Stomach (tissue), 9 donors: Measurements from ENCODE around the gene ELF5. TPM values are rescaled to one million over a fixed set of nuclear protein-coding genes. Genes with fewer than 3 reads are reported as not detected.

Source experiments
- DNase-seq, 2 donors: peaks; one replicate each; pipeline versions ENCODE4 v3.0.0 to v3.0.0-alpha.2; 2013 to 2019
- H3K27ac ChIP-seq, 5 donors: fragments of 200-600 bp in 4 of 5; sonication (generic) in 4 of 5; one replicate each; pipeline ENCODE4 v1.5.1; 2013 to 2019; ENCODE audit warnings: mild to moderate bottlenecking in 1 of 5, moderate library complexity in 1 of 5
- H3K27me3 ChIP-seq, 3 donors: fragments of 200-600 bp; sonication (generic); one replicate each; pipeline ENCODE4 v1.5.1; 2017 to 2019; ENCODE audit warnings: mixed run types in 1 of 3
- H3K36me3 ChIP-seq, 4 donors: fragments of 200-600 bp; sonication (generic); 1 replicate in 3 of 4; 2 replicates in 1 of 4; pipeline ENCODE4 v1.5.1; 2016 to 2019
- H3K4me1 ChIP-seq, 4 donors: fragments of 200-600 bp; sonication (generic); one replicate each; pipeline ENCODE4 v1.5.1; 2016 to 2019
- H3K4me3 ChIP-seq, 4 donors: fragments of 200-600 bp; sonication (generic) in 3 of 4; one replicate each; pipeline ENCODE4 v1.5.1; 2016 to 2019; ENCODE audit warnings: mild to moderate bottlenecking in 1 of 4
- H3K9me3 ChIP-seq, 4 donors: fragments of 200-600 bp; sonication (generic); one replicate each; pipeline ENCODE4 v1.5.1; 2016 to 2019
- EP300 ChIP-seq: sonication (generic); formaldehyde crosslinking; IDR thresholded peaks from one replicate; pipeline ENCODE4 v1.6.1; 2017; ENCODE audit warnings: antibody characterized with exemption
- POLR2A ChIP-seq, 4 donors: fragments of 450-650 bp; IDR thresholded peaks; one replicate each; pipeline ENCODE4 v1.6.1; 2016; ENCODE audit warnings: antibody characterized with exemption in 4 of 4, control low read depth in 2 of 4, mild to moderate bottlenecking in 1 of 4, moderate library complexity in 1 of 4
- POLR2AphosphoS5 ChIP-seq, 3 donors: sonication (generic); formaldehyde crosslinking; IDR thresholded peaks; one replicate each; pipeline ENCODE4 v1.6.1; 2016; ENCODE audit warnings: antibody characterized with exemption in 3 of 3
- WGBS, 5 donors: extraction: QIAGEN DNeasy Blood & Tissue Kit in 3 of 5; methylation state at CpG; one replicate each; pipeline versions ENCODE4 v1.1.5 to v1.1.7; 2013 to 2018; 5-methylcytosine and 5-hydroxymethylcytosine counted together
- intact Hi-C: fragments of 100-400 bp; cut with DNase I; formaldehyde crosslinking; loops from one replicate; pipeline ENCODE4 v1.15.1; 2023; ENCODE audit warnings: low total_unique reads
- polyA plus RNA-seq, 3 donors: library from polyadenylated mRNA; stranded (reverse); fragments of 200-250 nt; gene quantifications; one replicate each; pipeline ENCODE4 v1.2.3, GENCODE V29; 2013
- total RNA-seq, 5 donors: library from RNA; depleted of rRNA; stranded (reverse); fragments of >200 nt; gene quantifications; one replicate each; pipeline versions ENCODE4 v1.1.0 to v1.2.3, GENCODE V29; 2014 to 2016
- TF ChIP-seq, protein P1 (sequence below), 7 experiments: fragments of 450-650 bp in 4 of 7; fragments of 200-600 bp in 3 of 7; sonication (generic) in 3 of 7; IDR thresholded peaks; one replicate each; pipeline ENCODE4 v1.5.1; 2016 to 2019; ENCODE audit warnings: antibody characterized with exemption in 7 of 7, control low read depth in 2 of 7, mild to moderate bottlenecking in 1 of 7
- donor health status: healthy with polysubstance abuse.
- donor health status: Bipolar disorder and iron deficiency.
- donor health status: healthy.

The ELF5 gene
- total and polyA plus RNA-seq, 8 donors: 0.19 to 0.78 (median 0.55) TPM; not detected in 5

DNA sequence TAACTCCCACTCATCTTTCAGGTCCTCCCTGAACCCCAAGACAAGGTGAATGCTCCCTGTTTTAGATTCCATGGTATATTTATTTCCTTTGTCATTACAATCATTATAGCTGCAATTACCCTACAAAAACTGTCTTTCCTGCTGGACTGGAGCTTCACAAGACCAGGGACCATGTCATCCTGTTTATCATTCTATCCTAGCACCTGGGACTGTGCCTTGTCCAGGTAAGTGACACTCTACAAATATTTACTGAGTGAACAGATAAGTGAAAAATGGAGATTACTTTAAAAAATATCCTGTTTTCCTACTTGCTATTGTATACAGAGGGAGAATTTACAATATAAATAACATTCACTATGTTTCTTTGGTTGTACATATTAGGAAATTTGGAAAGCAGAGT is 22.5 kb upstream of the ELF5 start:
- no peak overlapping the region for H3K4me3 ChIP-seq
- intact Hi-C loops: no loop called here
- H3K9me3 ChIP-seq: peaks cover 0 to 14% (median 10%) of the 10 kb centered on the region in 4 donors
- H3K27ac ChIP-seq: no peak overlapping the region
- no peak for DNase-seq
- peaks cover 0 to 20% (median 0%) of the 10 kb centered on the region in 3 donors for H3K27me3 ChIP-seq
- no peaks in the 10 kb centered on the region for H3K36me3 ChIP-seq
- TF ChIP-seq POLR2AphosphoS5 (IDR thresholded peaks at IDR 0.05) (no peak), POLR2A (IDR thresholded peaks at IDR 0.05) (no peak), EP300 (no peak)
- TF ChIP-seq, protein P1, sequence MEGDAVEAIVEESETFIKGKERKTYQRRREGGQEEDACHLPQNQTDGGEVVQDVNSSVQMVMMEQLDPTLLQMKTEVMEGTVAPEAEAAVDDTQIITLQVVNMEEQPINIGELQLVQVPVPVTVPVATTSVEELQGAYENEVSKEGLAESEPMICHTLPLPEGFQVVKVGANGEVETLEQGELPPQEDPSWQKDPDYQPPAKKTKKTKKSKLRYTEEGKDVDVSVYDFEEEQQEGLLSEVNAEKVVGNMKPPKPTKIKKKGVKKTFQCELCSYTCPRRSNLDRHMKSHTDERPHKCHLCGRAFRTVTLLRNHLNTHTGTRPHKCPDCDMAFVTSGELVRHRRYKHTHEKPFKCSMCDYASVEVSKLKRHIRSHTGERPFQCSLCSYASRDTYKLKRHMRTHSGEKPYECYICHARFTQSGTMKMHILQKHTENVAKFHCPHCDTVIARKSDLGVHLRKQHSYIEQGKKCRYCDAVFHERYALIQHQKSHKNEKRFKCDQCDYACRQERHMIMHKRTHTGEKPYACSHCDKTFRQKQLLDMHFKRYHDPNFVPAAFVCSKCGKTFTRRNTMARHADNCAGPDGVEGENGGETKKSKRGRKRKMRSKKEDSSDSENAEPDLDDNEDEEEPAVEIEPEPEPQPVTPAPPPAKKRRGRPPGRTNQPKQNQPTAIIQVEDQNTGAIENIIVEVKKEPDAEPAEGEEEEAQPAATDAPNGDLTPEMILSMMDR (IDR thresholded peaks at IDR 0.05): no peak
- no peaks in the 10 kb centered on the region for H3K4me1 ChIP-seq

GRCh38 chr11:34534826-34535225 is 21.2 kb upstream of the ELF5 start:
- Histone ChIP-seq H3K36me3 (no peaks in the 10 kb centered on the region), H3K4me3 (no peak overlapping the region), H3K9me3 (peaks cover 0 to 14% (median 10%) of the 10 kb centered on the region in 4 donors), H3K27ac (no peak overlapping the region), H3K4me1 (no peaks in the 10 kb centered on the region), H3K27me3 (peaks cover 0 to 13% (median 0%) of the 10 kb centered on the region in 3 donors)
- intact Hi-C loops: no loop called here
- DNase-seq: no peak
- TF ChIP-seq, protein P1 (IDR thresholded peaks at IDR 0.05): no peak
- TF ChIP-seq POLR2AphosphoS5 (IDR thresholded peaks at IDR 0.05) (no peak), POLR2A (IDR thresholded peaks at IDR 0.05) (no peak), EP300 (no peak)
- WGBS, 5 donors: 82 to 94% (median 88%) methylated on average over 3 of the region's 3 CpGs

GRCh38 chr11:34531663-34532062 is 18.1 kb upstream of the ELF5 start:
- Histone ChIP-seq H3K4me1 (no peaks in the 10 kb centered on the region), H3K4me3 (no peak overlapping the region), H3K27ac (no peak overlapping the region), H3K9me3 (peaks cover 0 to 14% (median 10%) of the 10 kb centered on the region in 4 donors), H3K36me3 (no peaks in the 10 kb centered on the region), H3K27me3 (no peaks in the 10 kb centered on the region)
- DNase-seq: no peak
- TF ChIP-seq, protein P1 (IDR thresholded peaks at IDR 0.05): no peak
- WGBS, 5 donors: 52 to 88% (median 79%) methylated on average over 1 of the region's 1 CpG
- intact Hi-C loops: no loop called here

GRCh38 chr11:34530545-34531234 is 17.1 kb upstream of the ELF5 start:
- H3K27ac ChIP-seq: no peak overlapping the region
- no peak overlapping the region for H3K4me3 ChIP-seq
- no peaks in the 10 kb centered on the region for H3K27me3 ChIP-seq
- H3K9me3 ChIP-seq: peaks cover 0 to 14% (median 10%) of the 10 kb centered on the region in 4 donors
- H3K36me3 ChIP-seq: no peaks in the 10 kb centered on the region
- no peak for DNase-seq
- intact Hi-C loops: no loop called here
- H3K4me1 ChIP-seq: no peaks in the 10 kb centered on the region
- 73 to 88% (median 84%) methylated on average over 3 of the region's 3 CpGs for WGBS, 5 donors
- TF ChIP-seq, protein P1 (IDR thresholded peaks at IDR 0.05): no peak
- TF ChIP-seq POLR2AphosphoS5 (IDR thresholded peaks at IDR 0.05) (no peak), EP300 (no peak), POLR2A (IDR thresholded peaks at IDR 0.05) (no peak)
